ENCODE measurements around the gene OR4D11.
"Not testable (repeated sequence)": the region's sequence is repeated elsewhere in the genome, so short reads cannot be mapped to it uniquely, and the experiment has no call there.

Gene OR4D11

GRCh38 chr11:59547605-59548308 is 44.4 kb downstream of the OR4D11 start:
- not testable (repeated sequence) for DNase-seq (ENCODE audit: extremely low read depth in 1 of 2, low read depth in 1 of 2)

GRCh38 chr11:59548309-59548656 is 44.9 kb downstream of the OR4D11 start:
- DNase-seq (ENCODE audit: extremely low read depth in 1 of 2, low read depth in 1 of 2): no peak

- DNase-seq (ENCODE audit: extremely low read depth in 1 of 2, low read depth in 1 of 2): peak; percentile 85 to 90
Observed at GRCh38 chr11:59550368-59550841, 47.0 kb downstream of the OR4D11 start.

GRCh38 chr11:59550842-59551658 is 47.7 kb downstream of the OR4D11 start:
- DNase-seq (ENCODE audit: extremely low read depth in 1 of 2, low read depth in 1 of 2): peak; percentile 53 to 74

- no peak for DNase-seq (ENCODE audit: extremely low read depth in 1 of 2, low read depth in 1 of 2)
Observed at GRCh38 chr11:59551659-59552521, 48.5 kb downstream of the OR4D11 start.

GRCh38 chr11:59552844-59553243 is 49.5 kb downstream of the OR4D11 start:
- DNase-seq (ENCODE audit: extremely low read depth in 1 of 2, low read depth in 1 of 2): no peak

GRCh38 chr11:59553323-59553722 is 49.9 kb downstream of the OR4D11 start:
- DNase-seq (ENCODE audit: extremely low read depth in 1 of 2, low read depth in 1 of 2): no peak
